Colonic mucosa (tissue), 4 donors: Measurements from ENCODE around the gene TRIM7. TPM values are rescaled to one million over a fixed set of nuclear protein-coding genes. Genes with fewer than 3 reads are reported as not detected.

Source experiments
- DNase-seq: peaks from one replicate; pipeline ENCODE4 v3.0.0-alpha.2; 2020
- H3K27ac ChIP-seq: fragments of 200-600 bp; one replicate; pipeline ENCODE4 v1.8.0; 2021
- H3K27me3 ChIP-seq: fragments of 200-600 bp; one replicate; pipeline ENCODE4 v1.8.0; 2021
- H3K36me3 ChIP-seq: fragments of 200-600 bp; one replicate; pipeline ENCODE4 v1.8.0; 2021
- H3K4me1 ChIP-seq: fragments of 200-600 bp; one replicate; pipeline ENCODE4 v1.8.0; 2021; ENCODE audit warnings: mild to moderate bottlenecking
- H3K4me3 ChIP-seq: fragments of 200-600 bp; one replicate; pipeline ENCODE4 v1.8.0; 2021
- H3K9ac ChIP-seq, 2 donors: one replicate each; pipeline ENCODE4 v1.7.0; 2013; ENCODE audit warnings: control low read depth in 2 of 2, low read depth in 2 of 2, low read length in 2 of 2
- H3K9me3 ChIP-seq: fragments of 200-600 bp; one replicate; pipeline ENCODE4 v1.8.0; 2021
- intact Hi-C: fragments of 100-400 bp; cut with DNase I; formaldehyde crosslinking; loops from one replicate; pipeline ENCODE4 v1.14.1; 2022
- total RNA-seq, 2 donors: library from RNA; stranded (reverse); fragmentation: NEBNext Ultra II Directional in 1 of 2; extraction: Animal tissue kit (Norgen Biotek cat#: 25700) in 1 of 2; gene quantifications; one replicate each; pipeline ENCODE4 v1.2.1, GENCODE V29; 2021
- TF ChIP-seq, protein P1 (sequence below): fragments of 200-600 bp; IDR thresholded peaks from one replicate; pipeline ENCODE4 v1.8.0; 2022; ENCODE audit warnings: antibody characterized with exemption, mild to moderate bottlenecking
- donor health status: healthy.
- donor health status: DM: no; HTN: no; CAD: no.
- donor health status: DM: no; HTN: no; CAD: no.

TRIM7 gene
- total RNA-seq, 2 donors from 2014 or later, result 6.8 to 8.7 TPM

DNA sequence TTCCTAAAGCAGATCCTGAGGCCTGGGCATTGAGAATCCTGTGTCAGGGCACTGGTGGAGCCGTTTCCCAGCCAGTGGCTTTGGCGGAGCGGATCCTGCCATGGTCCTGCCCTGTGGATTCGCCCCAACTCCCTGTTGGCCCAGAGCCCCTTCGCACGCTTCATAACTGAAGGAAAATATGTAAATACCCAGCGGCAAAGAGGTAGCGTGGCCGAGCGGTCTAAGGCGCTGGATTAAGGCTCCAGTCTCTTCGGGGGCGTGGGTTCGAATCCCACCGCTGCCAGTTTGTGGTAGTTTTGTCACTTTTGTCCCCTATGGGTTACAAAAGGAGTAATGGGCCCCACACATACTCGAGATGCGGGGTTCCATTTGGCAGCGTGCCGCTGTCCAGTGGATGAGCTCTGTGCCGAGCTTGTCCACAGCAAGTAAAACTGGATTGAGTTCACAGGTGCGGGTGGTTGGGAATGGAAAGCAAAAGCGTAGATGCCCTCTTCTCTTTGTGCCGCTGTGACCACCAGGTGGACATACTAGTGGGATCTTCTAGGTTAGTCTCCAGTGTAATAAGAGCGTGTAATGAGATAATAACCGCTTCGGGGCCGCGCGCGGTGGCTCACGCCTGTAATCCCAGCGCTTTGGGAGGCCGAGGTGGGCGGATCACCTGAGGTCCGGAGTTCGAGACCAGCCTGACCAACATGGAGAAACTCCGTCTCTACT is 17.3 kb downstream of the TRIM7 start:
- Histone ChIP-seq H3K27ac (peak overlapping the region; percentile 28), H3K36me3 (no peaks in the 10 kb centered on the region), H3K9me3 (no peaks in the 10 kb centered on the region), H3K9ac (no peak overlapping the region), H3K4me3 (peak overlapping the region; percentile 81), H3K4me1 (peaks cover 6% of the 10 kb centered on the region), H3K27me3 (no peaks in the 10 kb centered on the region)
- DNase-seq, result peak; percentile 80
- TF ChIP-seq, protein P1, sequence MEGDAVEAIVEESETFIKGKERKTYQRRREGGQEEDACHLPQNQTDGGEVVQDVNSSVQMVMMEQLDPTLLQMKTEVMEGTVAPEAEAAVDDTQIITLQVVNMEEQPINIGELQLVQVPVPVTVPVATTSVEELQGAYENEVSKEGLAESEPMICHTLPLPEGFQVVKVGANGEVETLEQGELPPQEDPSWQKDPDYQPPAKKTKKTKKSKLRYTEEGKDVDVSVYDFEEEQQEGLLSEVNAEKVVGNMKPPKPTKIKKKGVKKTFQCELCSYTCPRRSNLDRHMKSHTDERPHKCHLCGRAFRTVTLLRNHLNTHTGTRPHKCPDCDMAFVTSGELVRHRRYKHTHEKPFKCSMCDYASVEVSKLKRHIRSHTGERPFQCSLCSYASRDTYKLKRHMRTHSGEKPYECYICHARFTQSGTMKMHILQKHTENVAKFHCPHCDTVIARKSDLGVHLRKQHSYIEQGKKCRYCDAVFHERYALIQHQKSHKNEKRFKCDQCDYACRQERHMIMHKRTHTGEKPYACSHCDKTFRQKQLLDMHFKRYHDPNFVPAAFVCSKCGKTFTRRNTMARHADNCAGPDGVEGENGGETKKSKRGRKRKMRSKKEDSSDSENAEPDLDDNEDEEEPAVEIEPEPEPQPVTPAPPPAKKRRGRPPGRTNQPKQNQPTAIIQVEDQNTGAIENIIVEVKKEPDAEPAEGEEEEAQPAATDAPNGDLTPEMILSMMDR, result no peak
- intact Hi-C loops, result loop anchor here (2.0 to 10.0 kb wide), 2 partner anchors 35 to 77 kb away; partner anchors contain the start of genes TRIM41 and TRIM52

DNA sequence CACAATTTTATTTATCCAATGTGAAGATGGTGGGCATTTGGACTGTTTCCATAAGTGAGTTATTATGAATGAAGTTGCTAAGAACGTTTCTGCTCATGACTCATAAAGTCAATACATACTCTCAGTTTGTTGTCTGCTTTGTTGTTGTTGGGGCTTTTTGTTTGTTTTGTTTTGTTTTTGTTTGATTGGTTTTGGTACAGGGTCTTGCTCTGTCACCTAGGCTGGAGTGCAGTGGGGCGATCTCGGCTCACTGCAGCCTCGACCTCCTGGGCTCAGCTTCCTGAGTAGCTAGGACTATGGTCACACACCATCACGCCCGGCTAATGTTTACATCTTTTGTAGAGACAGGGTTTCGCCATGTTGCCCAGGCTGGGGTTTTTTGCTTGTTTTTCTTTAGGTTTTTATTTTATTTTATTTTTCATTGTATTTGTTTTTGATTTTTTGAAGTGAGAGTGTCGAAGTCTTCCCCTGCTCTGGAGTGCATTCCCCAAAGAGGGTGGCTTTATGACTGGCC is 18.0 kb downstream of the TRIM7 start:
- H3K36me3 ChIP-seq, result no peaks in the 10 kb centered on the region
- H3K9me3 ChIP-seq, result no peaks in the 10 kb centered on the region
- no peaks in the 10 kb centered on the region for H3K27me3 ChIP-seq
- H3K4me1 ChIP-seq, result peaks cover 6% of the 10 kb centered on the region
- H3K27ac ChIP-seq, result no peak overlapping the region
- intact Hi-C loops, result loop anchor here (10.0 kb wide), 1 partner anchor 78 kb away; the partner anchor contains the start of gene TRIM52
- DNase-seq, result no peak
- no peak overlapping the region for H3K9ac ChIP-seq
- H3K4me3 ChIP-seq, result no peak overlapping the region
- TF ChIP-seq, protein P1, result no peak

DNA sequence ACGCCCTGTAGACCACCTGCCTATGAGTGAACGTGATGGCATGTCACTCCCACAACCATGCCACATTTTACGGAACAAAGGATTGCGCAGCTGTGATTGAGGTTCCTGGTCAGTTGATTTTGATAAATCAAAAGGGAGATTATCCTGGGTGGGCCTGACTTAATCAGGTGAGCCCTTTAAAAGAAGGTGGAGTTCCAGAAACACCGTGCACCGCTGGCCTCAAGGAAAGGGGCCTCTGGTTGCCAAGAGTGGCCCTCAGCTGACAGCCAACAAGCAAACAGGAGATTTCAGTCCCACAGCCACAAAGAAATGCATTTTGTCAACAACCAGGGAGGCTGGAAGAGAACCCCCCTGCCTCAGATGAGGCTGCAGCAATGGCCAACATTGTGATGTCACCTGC is 19.0 kb downstream of the TRIM7 start:
- Histone ChIP-seq H3K4me3 (no peak overlapping the region), H3K27ac (no peak overlapping the region), H3K4me1 (peaks cover 6% of the 10 kb centered on the region), H3K9ac (no peak overlapping the region), H3K9me3 (no peaks in the 10 kb centered on the region), H3K36me3 (no peaks in the 10 kb centered on the region), H3K27me3 (no peaks in the 10 kb centered on the region)
- intact Hi-C loops, result loop anchor here (10.0 kb wide), 1 partner anchor 79 kb away; the partner anchor contains the start of gene TRIM52
- no peak for DNase-seq
- TF ChIP-seq, protein P1, result no peak

DNA sequence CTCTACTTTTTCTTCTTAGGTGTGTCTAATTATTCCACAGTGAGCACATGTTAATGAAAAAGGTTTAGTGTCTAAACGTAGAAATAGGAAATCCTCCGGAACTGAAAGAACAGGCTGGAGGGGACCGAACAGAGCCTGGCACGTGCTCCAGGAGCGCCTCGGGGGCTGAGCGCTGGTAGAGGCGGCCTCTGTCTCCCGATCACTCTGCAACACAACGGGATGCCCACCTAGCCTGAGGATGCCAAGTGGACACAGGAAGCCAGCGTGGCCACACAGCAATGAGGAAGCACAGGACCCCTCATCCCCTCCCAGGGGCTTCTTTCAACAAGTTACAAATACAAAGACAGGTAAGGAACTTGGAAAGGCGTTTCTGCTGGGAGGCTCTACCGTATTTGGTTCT is 19.4 kb downstream of the TRIM7 start:
- Histone ChIP-seq H3K9me3 (no peaks in the 10 kb centered on the region), H3K4me3 (no peak overlapping the region), H3K4me1 (peaks cover 6% of the 10 kb centered on the region), H3K9ac (no peak overlapping the region), H3K27me3 (no peaks in the 10 kb centered on the region), H3K27ac (no peak overlapping the region), H3K36me3 (no peaks in the 10 kb centered on the region)
- TF ChIP-seq, protein P1, result no peak
- intact Hi-C loops, result loop anchor here (10.0 kb wide), 1 partner anchor 79 kb away; the partner anchor contains the start of gene TRIM52
- no peak for DNase-seq

DNA sequence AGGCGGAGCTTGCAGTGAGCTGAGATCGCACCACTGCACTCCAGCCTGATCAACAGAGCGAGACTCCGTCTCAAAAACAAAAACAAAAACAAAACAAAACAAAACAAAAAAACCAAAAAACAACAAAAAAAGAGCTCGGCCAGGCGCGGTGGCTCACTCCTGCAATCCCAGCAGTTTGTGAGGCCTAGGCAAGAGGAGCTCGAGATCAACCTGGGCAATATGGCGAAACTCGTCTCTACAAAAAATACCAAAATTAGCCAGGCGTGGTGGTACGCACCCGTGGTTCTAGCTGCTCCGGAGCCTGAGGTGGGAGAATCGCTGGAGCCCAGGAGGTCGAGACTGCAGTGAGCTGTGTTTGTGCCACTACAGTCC is 20.2 kb downstream of the TRIM7 start:
- Histone ChIP-seq H3K9me3 (no peaks in the 10 kb centered on the region), H3K4me3 (no peak overlapping the region), H3K36me3 (no peaks in the 10 kb centered on the region), H3K9ac (no peak overlapping the region), H3K27me3 (no peaks in the 10 kb centered on the region), H3K4me1 (peaks cover 6% of the 10 kb centered on the region), H3K27ac (no peak overlapping the region)
- TF ChIP-seq, protein P1, result no peak
- intact Hi-C loops, result loop anchor here (10.0 kb wide), 1 partner anchor 80 kb away; the partner anchor contains the start of gene TRIM52
- DNase-seq, result no peak
